Measurements from ENCODE around the gene AKR1B15. TPM values are rescaled to one million over a fixed set of nuclear protein-coding genes. Genes with fewer than 3 reads are reported as not detected.

AKR1B15 gene
- total RNA-seq, 2 experiments from 2014 or later: not detected

DNA sequence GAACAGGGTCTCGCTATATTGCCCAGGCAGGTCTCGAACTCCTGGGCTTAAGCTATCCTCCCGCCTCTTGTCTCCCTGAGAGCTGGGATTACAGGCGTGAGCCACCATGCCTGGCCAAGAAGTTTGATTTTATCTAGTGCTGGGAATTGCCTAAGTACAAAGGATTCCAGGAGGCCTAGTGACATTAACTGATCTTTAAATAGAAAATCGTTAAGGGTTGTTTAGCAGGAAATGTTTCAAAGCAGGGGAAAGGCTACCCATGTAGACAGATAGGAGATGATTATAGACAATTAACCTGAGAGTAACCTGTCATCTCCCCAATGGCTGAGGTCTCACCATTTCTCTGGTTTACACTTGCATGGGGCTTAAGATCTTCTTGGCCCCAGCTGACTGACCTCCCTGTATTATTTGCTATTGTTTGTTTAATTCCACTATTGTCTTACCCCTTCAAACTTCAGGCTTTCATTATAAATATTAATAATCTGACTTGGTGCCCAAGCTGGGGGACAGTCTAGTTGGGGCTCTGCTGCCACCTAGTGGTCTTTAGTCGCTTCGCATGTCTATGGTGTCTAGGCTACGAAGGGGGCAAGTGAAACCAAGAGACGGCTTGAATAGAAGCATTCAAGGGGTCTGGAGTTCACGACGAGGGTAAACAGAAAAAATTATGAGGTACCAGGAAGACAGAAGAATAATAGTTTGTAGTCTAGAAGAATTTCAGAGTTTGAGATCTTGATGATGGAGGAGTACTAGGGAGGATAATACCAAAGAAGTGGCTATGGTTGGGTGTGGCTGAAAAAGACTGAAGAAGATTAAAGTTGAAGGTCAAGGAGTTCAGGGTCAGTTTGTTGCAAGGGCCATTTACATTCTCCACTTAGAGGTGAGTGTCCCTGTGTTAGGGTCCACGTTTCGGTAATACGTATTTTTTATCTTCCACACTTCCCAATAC, 57.3 kb downstream of the AKR1B15 start:
- peaks cover 3% of the 10 kb centered on the region for H3K4me1 Mint-ChIP-seq (ENCODE audit: low read depth)
- H3K36me3 Mint-ChIP-seq: no peaks in the 10 kb centered on the region
- no peaks in the 10 kb centered on the region for H3K9me3 Mint-ChIP-seq
- peaks cover 20% of the 10 kb centered on the region for H3K27me3 Mint-ChIP-seq
- peak; percentile 69 for DNase-seq
- ChIA-PET POLR2A (no interaction called here), CTCF (interaction anchor here (0.6 to 5.7 kb wide), 18 partner anchors 11 to 563 kb away, joined by 3 to 90 read pairs (median 4); partner anchors contain the start of genes AGBL3 and AKR1B15)
- H3K27ac Mint-ChIP-seq: no peak overlapping the region
- no peak overlapping the region for H3K4me3 Mint-ChIP-seq
- intact Hi-C loops (cut with micrococcal nuclease): loop anchor here (1.0 to 2.0 kb wide), 3 partner anchors 59 to 174 kb away; no protein-coding TSS in a partner anchor

DNA sequence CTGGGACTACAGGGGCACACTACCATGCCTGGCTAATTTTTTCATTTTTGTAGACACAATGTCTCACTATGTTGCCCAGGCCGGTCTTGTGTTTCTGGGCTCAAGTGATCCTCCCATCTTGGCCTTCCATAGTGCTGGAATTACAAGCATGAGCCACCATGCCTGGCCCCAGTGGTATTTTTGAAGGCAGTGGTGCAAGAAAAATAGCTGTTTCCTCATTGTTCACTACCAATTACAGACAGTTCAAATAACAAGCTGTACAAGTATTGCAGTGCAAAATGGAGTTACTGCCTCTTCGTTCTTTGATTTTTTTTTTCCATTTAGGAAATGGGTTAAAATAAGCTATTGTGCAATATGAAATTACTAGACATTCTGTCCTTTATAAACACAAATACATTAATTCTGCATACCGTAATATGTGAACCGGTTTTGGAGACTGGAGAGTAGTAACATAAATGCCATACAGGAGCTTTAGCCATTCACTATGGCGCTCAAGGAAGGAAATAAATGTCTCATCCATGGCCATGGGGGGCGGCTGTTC, 62.8 kb downstream of the AKR1B15 start:
- Mint-ChIP-seq H3K27me3 (peaks cover 20% of the 10 kb centered on the region), H3K9me3 (peaks cover 5% of the 10 kb centered on the region), H3K36me3 (no peaks in the 10 kb centered on the region), H3K27ac (no peak overlapping the region), H3K4me3 (no peak overlapping the region), H3K4me1 (ENCODE audit: low read depth) (peaks cover 12% of the 10 kb centered on the region)
- CTCF ChIA-PET: interaction anchor here (0.9 to 1.5 kb wide), 5 partner anchors 91 to 375 kb away, joined by 3 to 5 read pairs (median 4); partner anchors contain the start of gene AGBL3
- POLR2A ChIA-PET: no interaction called here
- no peak for DNase-seq
- intact Hi-C loops (cut with micrococcal nuclease): loop anchor here (5.0 kb wide), 1 partner anchor 331 kb away; no protein-coding TSS in a partner anchor

DNA sequence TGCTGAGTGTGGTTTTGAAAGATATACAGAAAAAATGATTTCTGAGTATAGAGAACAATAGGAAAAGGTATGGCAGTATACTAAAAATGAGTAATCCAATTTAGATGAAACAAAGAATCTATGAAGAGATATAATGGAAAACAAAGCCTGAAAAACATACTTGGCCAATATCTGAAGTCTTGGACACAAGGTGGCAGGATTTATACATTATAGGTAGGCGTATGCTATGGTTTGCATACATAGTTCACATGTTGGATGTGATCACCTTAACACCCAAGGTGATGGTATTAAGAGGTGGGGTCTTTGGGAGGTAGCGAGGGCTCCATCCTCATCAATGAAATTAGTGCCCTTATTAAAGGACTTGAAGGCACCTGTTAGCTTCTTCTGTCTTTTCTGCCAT, 63.3 kb downstream of the AKR1B15 start:
- intact Hi-C loops (cut with micrococcal nuclease): loop anchor here (5.0 kb wide), 1 partner anchor 330 kb away; no protein-coding TSS in a partner anchor
- Mint-ChIP-seq H3K36me3 (no peaks in the 10 kb centered on the region), H3K9me3 (peaks cover 5% of the 10 kb centered on the region), H3K4me3 (no peak overlapping the region), H3K27me3 (peaks cover 19% of the 10 kb centered on the region), H3K4me1 (ENCODE audit: low read depth) (peaks cover 12% of the 10 kb centered on the region), H3K27ac (no peak overlapping the region)
- no peak for DNase-seq
- POLR2A ChIA-PET: no interaction called here
- CTCF ChIA-PET: interaction anchor here (0.9 to 1.5 kb wide), 5 partner anchors 91 to 374 kb away, joined by 3 to 5 read pairs (median 4); partner anchors contain the start of gene AGBL3

DNA sequence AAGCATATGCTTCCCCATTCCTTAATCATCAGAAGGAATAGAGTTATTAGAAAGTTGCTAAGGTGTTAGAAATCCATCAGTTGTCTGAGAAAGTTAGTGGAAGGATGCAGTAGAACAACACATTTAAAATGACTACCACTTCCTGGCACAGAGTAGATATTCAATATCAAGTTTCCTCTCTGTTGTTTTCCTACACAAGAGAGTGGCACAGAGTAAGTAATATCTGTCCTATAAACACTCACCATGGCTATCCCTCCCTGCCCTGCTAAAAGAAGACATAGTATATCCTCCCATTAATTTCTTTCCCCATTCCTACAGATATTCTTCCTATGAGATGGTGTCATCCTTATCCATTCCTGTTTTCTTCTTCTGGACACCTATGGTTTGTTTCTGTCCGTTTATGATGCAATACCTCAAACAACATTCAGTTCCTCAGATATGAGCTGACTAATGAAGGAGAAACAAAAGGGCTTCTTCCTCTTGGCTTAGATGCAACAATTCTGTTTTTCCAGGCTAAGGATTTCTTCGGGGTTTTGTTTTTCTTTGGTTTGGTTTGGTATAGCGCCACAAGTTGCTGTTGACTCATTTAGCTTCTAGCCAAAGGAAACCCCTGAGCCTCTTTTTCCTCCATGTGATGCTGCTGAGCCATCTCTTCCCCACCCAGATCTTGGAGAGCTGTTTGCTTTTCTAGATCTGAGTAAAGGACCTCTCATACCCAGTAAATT, 64.9 kb downstream of the AKR1B15 start:
- ChIA-PET POLR2A (interaction anchor here (0.6 to 1.0 kb wide), 2 partner anchors 32 to 34 kb away, joined by 3 to 4 read pairs; no protein-coding TSS in a partner anchor), CTCF (interaction anchor here (0.6 to 1.3 kb wide), 3 partner anchors 99 to 181 kb away, joined by 3 to 6 read pairs (median 5); no protein-coding TSS in a partner anchor)
- H3K27me3 Mint-ChIP-seq: peaks cover 15% of the 10 kb centered on the region
- no peak overlapping the region for H3K27ac Mint-ChIP-seq
- intact Hi-C loops (cut with micrococcal nuclease): loop anchor here (1.0 to 5.0 kb wide), 4 partner anchors 33 to 329 kb away; partner anchors contain the start of gene BPGM
- H3K4me1 Mint-ChIP-seq (ENCODE audit: low read depth): peaks cover 12% of the 10 kb centered on the region
- no peak overlapping the region for H3K4me3 Mint-ChIP-seq
- H3K36me3 Mint-ChIP-seq: no peaks in the 10 kb centered on the region
- DNase-seq: peak; percentile 61
- H3K9me3 Mint-ChIP-seq: peaks cover 5% of the 10 kb centered on the region

DNA sequence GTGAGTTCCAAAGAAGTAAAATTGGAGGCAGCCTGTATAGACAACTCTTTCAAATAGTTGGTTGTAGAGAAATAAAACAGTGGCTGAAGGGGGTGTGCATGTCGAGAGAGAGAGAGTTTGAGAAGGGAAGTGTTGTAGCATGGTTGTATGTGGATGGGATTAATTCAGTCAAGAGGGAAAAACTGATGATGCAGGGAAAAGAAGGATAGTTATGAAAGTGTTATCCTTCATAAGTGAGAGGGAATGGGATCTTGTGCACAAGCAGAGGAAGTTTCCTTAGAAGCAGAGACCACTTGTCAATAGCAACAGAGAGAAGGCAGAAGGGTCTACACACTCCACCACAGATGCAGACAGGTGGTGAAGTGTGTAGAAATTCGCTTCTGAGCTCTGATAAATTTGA, 67.7 kb downstream of the AKR1B15 start:
- Mint-ChIP-seq H3K36me3 (no peaks in the 10 kb centered on the region), H3K9me3 (peaks cover 5% of the 10 kb centered on the region), H3K4me3 (no peak overlapping the region), H3K4me1 (ENCODE audit: low read depth) (peaks cover 12% of the 10 kb centered on the region), H3K27ac (no peak overlapping the region), H3K27me3 (peaks cover 20% of the 10 kb centered on the region)
- intact Hi-C loops (cut with micrococcal nuclease): no loop called here
- ChIA-PET POLR2A (no interaction called here), CTCF (interaction anchor here (2.6 kb wide), 1 partner anchor 10 kb away, joined by 11 read pairs; no protein-coding TSS in a partner anchor)
- DNase-seq: no peak

DNA sequence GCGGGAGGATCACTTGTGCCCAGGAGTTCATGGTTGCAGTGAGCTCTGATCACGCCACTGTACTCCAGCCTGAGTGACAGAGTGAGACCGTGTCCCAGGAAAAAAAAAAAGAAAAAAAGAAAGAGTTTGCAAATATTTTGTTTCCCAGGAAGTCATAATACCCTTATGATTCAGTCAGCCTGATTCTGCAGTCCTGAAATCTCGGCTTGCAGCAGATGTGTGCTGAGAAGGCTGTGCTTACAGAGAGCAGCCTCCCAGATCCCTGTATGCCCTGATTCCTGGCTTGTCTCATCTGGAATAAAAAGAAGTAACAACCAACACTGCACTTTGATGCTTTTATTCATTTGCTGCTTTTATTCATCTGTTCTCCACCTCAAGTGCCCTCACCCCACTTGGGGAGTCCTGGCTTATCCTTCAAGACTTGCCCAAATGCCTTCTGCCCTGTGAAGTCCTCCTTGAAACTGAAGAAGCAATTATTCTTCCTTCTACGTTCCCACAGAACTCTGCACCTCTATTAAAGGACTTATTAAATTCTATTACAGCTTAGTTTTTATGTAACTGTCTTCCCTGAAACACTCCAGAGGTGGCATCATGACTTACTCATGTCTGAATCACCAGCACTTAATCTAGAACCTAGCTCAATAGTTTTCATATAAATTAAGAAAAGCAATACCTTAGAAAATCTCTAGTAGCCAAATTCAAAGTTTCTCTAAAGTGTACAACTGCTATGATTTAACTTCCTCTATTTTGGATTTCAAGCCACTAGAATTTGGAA, 70.0 kb downstream of the AKR1B15 start:
- DNase-seq: no peak
- peaks cover 34% of the 10 kb centered on the region for H3K27me3 Mint-ChIP-seq
- ChIA-PET POLR2A (no interaction called here), CTCF (interaction anchor here (3.1 to 3.6 kb wide), 2 partner anchors 10 to 13 kb away, joined by 19 to 23 read pairs; no protein-coding TSS in a partner anchor)
- no peaks in the 10 kb centered on the region for H3K36me3 Mint-ChIP-seq
- H3K27ac Mint-ChIP-seq: no peak overlapping the region
- intact Hi-C loops (cut with micrococcal nuclease): no loop called here
- no peaks in the 10 kb centered on the region for H3K9me3 Mint-ChIP-seq
- H3K4me3 Mint-ChIP-seq: no peak overlapping the region
- peaks cover 4% of the 10 kb centered on the region for H3K4me1 Mint-ChIP-seq (ENCODE audit: low read depth)

DNA sequence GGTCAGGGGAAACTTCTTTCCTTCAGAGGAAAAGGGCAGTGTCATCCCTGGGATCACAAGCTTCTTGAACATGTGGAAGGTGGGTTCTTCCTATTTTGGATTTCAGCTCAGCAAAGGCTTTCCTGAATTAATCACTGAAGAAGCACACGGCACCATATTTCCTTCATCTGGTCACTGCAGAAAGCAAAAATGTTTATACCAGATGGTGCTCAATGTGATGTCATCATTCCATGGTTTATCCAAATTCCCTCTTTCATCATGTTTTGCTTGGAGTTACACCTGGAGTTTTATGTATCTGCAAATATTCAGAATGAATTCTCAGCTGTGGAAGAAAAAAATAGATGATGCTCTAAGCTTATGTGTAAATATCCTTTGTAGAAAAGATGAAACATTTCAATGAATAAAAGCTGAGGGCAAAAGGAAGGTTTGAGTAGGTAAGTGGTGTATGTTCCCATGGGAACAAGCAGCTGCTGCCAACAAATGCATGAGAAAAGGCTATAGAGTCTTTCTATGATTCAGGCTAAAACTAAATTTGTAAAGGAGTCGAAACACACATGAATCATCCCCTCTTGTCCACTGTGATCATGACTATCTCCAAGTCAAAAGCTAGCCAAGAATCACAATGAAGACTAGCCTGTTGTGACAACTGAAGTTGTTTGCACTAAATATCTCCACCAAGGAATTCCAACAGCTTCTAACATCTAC, 70.9 kb downstream of the AKR1B15 start:
- no peak for DNase-seq
- ChIA-PET POLR2A (no interaction called here), CTCF (interaction anchor here (1.1 to 3.6 kb wide), 3 partner anchors 11 to 67 kb away, joined by 3 to 23 read pairs (median 19); no protein-coding TSS in a partner anchor)
- intact Hi-C loops (cut with micrococcal nuclease): no loop called here
- H3K36me3 Mint-ChIP-seq: no peaks in the 10 kb centered on the region
- H3K4me1 Mint-ChIP-seq (ENCODE audit: low read depth): no peaks in the 10 kb centered on the region
- no peak overlapping the region for H3K4me3 Mint-ChIP-seq
- H3K27me3 Mint-ChIP-seq: peaks cover 39% of the 10 kb centered on the region
- H3K27ac Mint-ChIP-seq: no peak overlapping the region
- H3K9me3 Mint-ChIP-seq: no peaks in the 10 kb centered on the region

DNA sequence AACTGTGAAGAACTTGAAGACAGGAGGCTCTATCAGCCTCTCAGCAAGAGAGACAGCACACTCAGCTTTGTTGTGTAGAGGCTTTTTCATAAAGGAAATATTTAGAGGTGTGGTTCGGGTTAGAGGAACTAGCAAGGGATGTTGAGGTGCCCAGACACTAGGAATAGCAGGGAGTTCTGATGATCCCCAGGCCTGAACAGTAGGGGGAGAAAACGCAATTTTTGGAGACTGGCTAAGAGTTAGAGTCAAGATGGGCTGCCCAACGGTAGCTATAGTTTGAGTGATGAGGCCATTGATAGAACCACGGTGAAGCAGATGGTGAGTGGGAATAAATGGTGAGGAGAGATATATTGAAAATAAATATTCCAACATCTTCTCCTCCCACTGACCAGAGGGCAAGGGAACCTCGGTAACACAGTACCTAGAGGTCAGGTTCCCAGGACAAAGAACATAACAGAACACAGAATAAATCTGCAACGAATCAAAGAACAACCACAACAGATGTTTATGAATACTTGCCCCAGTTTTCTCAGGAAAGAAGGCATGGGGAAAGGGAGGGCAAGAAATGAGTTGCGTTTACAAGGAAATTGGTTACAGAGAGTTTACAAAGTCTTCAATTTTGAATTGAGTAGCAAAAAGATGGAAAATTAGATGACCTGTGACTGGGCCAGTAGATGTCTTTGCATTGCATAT, 73.5 kb downstream of the AKR1B15 start:
- CTCF ChIA-PET: interaction anchor here (0.6 to 3.6 kb wide), 2 partner anchors 10 to 37 kb away, joined by 3 to 23 read pairs; no protein-coding TSS in a partner anchor
- H3K27me3 Mint-ChIP-seq: peaks cover 45% of the 10 kb centered on the region
- POLR2A ChIA-PET: no interaction called here
- no peaks in the 10 kb centered on the region for H3K36me3 Mint-ChIP-seq
- no peak overlapping the region for H3K27ac Mint-ChIP-seq
- no peaks in the 10 kb centered on the region for H3K4me1 Mint-ChIP-seq (ENCODE audit: low read depth)
- no peak overlapping the region for H3K4me3 Mint-ChIP-seq
- no peaks in the 10 kb centered on the region for H3K9me3 Mint-ChIP-seq
- DNase-seq: no peak
- intact Hi-C loops (cut with micrococcal nuclease): no loop called here

DNA sequence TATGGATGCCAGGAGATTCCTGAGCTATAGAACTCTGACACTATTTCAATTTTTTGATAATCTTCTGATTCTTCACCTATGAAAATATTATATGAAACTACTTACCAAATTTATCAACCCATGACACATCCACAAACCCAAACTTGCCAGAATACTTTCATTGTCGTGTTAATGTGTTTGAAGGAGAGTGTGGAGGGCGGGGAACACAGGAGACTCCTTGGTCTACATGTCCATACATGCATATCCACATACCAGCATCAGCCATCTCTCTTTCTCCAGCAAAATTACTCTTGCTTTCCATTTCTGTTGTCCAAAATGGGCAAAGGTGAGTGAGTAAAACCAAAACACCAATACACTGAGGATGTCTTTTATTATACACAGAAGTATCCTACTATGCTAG, 74.3 kb downstream of the AKR1B15 start:
- ChIA-PET POLR2A (no interaction called here), CTCF (interaction anchor here (0.7 to 1.3 kb wide), 2 partner anchors 15 to 17 kb away, joined by 3 read pairs; no protein-coding TSS in a partner anchor)
- no peaks in the 10 kb centered on the region for H3K4me1 Mint-ChIP-seq (ENCODE audit: low read depth)
- no peak overlapping the region for H3K4me3 Mint-ChIP-seq
- H3K36me3 Mint-ChIP-seq: no peaks in the 10 kb centered on the region
- DNase-seq: no peak
- intact Hi-C loops (cut with micrococcal nuclease): no loop called here
- H3K27ac Mint-ChIP-seq: no peak overlapping the region
- H3K9me3 Mint-ChIP-seq: no peaks in the 10 kb centered on the region
- H3K27me3 Mint-ChIP-seq: peaks cover 50% of the 10 kb centered on the region

DNA sequence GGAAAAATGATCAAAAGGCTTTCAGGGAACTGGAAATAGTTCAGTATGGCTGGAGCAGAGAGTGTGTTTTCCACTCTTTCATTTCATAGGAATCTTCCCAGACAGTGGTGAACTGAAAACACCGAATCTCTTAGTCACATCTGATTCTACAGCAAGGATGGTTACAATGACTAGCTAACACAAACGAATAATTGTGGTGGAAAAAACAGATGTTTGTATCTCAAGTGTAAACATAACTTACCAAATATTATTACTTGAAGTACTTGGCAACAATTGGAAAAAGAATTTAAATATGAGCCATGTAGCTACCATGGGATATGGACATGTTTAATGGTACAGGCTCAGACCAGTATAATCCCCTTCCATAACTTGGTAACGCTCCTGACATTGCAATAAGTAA, 76.6 kb downstream of the AKR1B15 start:
- ChIA-PET CTCF (interaction anchor here (1.0 kb wide), 1 partner anchor 19 kb away, joined by 3 read pairs; no protein-coding TSS in a partner anchor), POLR2A (no interaction called here)
- intact Hi-C loops (cut with micrococcal nuclease): no loop called here
- no peak for DNase-seq
- Mint-ChIP-seq H3K4me3 (no peak overlapping the region), H3K27me3 (peaks cover 57% of the 10 kb centered on the region), H3K36me3 (no peaks in the 10 kb centered on the region), H3K9me3 (no peaks in the 10 kb centered on the region), H3K4me1 (ENCODE audit: low read depth) (no peaks in the 10 kb centered on the region), H3K27ac (no peak overlapping the region)
